HG02981 (cell line): ENCODE results near the gene RNF145.

ENCODE experiments used
- ATAC-seq: cut with Tn5 transposase; IDR thresholded peaks from one replicate; pipeline ENCODE4 v1.9.1; 2021; ENCODE audit warnings: mild to moderate bottlenecking, moderate library complexity; ENCODE audit not compliant: unreplicated experiment

The RNF145 gene

GRCh38 chr5:159220206-159220605, 10.9 kb upstream of the RNF145 start:
- ATAC-seq = no peak

DNA sequence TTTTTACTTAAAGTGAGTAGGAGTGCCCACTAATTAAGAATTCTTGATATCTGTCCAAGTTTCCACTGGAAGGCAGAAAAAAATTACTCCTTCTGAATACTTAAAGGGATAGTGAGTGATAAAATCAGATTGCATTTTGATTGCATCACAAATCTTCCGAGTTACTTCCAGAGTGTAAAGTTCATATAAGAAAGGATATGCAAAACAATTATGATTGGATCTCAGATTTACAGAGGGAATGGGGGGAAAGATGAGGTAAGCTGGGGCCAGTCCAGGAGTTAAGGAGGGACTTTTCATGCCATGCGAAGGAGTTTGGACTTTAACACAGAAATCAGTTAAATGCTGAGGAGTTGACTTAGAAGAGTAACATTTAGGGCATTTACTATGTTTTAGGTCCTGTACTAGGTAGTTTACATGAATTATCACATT, 9.3 kb upstream of the RNF145 start:
- no peak for ATAC-seq

DNA sequence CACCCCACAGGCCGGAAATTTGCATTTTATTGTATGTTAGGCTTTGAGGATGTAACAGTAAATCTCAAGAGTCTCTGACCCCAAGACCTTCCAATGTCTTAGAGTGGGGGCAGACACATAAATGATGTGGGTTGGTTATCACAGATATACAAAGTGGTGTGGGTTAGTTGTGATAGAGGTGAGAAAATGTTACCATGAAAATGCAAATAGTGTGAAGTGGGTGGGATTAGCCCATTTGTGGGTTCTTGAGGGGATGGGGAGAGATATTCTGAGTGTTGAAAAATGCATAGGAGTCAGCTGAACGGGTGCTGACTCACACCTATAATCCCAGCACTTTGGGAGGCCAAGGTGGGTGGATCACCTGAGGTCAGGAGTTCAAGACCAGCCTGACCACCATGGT, 7.9 kb upstream of the RNF145 start:
- no peak for ATAC-seq

DNA sequence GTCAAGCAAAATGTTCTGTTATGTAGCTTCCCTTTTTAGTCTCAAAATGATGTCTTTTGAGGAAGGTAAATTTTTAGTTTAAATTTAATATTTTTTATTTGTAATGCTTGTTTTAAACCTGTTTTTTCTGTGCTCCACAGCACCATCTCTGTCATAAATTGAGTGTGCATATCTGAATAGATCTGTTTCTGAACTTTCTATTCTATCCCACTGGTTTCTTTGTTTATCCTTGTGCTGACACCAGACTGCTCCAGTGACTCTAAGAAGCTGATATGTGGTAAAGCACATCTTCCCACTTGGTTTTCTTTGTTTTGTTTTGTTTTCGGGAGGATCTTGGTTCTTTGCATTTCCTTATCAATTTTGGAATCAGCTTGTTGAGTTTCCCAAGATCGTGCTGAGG, 7.1 kb upstream of the RNF145 start:
- ATAC-seq = no peak

GRCh38 chr5:159215886-159216285, 6.5 kb upstream of the RNF145 start:
- ATAC-seq = no peak

DNA sequence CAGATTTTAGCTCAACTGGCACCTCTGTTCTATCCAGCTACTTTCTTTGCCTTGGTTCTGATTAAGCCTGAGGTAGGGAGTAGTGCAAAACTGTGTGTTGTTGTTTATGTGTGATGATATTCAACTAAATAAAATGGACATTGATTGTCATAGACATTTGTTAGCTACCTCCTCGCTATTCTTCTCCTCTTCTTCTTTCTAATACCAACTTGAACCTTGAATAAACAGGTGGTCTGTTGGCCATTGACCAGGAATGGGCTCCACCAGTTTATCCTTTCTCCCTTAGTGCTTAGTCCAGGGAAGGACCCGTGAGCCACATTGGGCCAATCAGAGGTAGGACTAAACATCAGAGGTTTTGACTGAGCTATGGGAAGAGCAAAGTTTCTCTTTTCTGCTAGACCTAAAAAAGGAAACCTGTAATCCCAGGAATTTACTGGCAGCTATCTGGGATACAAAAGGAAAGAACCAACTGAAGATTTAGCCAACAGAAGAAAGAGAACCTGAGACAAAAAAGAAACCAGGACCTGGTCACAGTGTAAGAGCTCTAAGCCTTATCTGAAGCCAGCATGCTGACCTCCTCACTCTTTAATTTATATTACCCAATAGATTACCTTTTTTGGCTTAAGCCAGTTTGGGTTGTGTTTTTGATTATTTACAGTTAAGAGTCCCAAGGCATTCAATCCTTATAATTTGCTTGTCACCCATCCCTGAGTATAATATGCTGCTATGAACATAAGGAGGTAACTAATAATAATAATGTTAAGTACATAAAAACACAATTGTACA, 5.3 kb upstream of the RNF145 start:
- ATAC-seq = no peak

- ATAC-seq = no peak
Measured at GRCh38 chr5:159212657-159213462, 3.5 kb upstream of the RNF145 start.

- ATAC-seq = no peak
Measured at GRCh38 chr5:159211729-159212174, 2.4 kb upstream of the RNF145 start.

DNA sequence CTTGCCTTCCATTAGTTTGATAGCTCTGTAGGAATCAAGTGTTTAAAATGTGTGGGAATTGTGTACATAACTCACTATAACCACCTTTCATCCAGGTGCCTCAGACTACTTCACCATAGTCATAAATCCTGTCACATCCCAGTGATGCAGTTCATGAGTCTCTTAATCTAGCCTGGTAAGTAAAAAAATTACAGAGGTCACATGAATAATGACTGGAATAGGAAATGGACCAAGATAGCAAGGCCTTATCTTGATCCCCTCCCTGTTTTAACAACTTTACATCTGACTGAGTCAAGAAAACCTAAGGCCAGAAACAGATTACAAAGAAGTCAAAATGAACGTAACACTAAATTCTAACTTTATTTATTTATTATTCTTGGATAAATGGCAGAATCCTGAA, 1.5 kb upstream of the RNF145 start:
- ATAC-seq = no peak

DNA sequence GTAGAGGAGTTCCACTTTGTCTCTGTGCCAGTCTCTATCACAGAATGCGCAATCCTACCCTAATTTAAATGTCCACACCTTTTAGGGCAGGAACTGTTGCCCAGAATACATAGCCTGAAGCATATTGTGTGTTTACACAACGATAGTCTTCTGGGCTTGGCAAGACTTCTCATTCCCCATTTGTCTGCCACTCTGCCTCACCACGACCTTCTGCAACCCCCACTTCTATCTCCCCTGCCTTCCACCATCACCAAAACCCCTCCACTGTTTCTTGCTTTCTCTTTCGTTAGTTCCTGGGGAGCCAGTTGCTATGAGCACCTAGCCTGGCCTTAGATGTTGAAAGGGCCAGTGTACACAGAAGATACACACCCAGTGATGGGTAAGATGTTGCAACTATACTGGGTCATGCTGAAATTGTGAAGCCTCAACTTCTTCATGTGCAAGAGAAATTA, 883 bp upstream of the RNF145 start:
- ATAC-seq = no peak

DNA sequence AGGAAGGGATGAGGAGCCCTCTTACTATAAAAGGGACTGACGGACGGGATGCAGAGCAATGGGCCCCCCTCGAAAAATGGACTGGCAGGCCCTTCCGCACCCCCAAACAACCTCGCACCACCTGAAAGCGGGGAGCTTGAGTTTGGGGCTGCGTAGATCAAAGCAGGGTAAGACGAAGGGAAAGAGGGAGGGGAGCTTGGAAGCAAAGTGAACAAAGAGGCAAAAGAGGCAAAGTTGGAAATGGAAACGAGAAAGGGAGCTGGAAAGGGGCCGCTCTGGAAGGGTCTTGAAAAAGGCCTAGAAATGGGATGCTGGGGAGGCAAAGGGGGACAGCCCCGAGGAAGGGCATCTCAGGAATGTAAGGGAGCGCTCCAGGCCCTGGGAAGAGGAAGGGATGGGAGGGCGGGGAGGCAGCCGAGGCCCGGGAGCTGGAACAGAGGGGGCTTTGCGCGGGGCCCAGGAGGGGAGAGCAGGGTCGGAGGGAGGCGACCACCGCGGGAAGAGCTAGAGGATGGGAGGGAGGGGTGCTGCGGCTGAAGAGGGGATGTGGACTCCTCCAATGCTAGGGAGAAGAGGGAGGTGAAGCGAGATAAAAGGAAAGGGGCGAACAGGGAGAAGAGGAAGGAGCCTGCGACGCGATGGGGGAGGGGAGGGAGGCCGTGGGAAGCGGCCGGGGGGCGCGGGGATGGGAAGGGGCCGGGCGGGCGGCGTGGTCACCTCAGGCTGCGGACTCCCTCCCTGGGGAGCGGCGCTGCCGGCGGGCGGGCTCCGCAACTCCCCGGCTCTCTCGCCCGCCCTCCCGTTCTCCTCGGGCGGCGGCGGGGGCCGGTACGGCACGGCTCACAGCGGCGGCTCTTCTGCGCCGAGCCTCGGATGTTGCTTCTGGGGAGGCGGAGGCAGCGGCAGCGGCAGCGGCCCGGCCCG, 577 bp downstream of the RNF145 start:
- peak; percentile 16 for ATAC-seq

DNA sequence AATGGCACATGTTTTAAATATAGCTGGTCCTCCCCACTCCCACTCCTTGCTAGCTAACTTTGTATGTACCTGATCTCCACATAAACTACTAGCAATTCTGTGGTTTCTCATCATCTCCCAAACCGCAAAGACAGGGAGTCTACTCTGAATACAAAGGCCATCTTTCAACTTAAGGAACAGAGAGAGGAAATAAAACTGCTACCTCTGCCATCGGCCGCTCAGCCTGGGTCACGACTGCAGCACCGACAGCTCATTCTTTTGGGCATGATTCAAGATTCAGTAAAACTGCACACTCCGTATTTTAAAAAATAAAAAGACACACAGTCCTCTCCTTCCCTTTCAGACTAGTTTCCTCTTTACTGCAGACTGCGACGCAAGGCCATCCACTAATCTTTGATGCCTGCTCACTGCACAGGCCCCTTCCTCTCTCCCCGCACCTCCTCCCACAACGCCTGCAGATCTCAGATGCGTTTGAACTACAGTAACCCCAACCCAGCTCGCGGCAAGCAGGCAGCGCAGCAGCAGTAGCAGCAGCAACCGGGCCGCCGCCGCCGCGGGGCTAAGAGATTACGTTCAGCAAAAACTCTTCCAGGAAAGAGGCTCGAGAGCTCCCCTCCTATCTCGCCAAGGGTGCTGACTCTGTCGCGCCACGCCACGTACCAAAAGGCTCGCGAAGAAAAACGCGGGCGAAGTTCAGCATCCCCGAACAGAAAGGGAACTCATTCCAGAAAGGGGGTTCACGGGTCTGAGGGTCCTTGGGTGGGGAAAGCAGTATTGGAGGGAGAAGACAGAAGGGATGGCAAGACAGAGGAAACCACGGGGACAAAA, 1.5 kb downstream of the RNF145 start:
- peak; percentile 52 for ATAC-seq

- ATAC-seq = no peak
Measured at GRCh38 chr5:159207222-159207685, 2.1 kb downstream of the RNF145 start.

DNA sequence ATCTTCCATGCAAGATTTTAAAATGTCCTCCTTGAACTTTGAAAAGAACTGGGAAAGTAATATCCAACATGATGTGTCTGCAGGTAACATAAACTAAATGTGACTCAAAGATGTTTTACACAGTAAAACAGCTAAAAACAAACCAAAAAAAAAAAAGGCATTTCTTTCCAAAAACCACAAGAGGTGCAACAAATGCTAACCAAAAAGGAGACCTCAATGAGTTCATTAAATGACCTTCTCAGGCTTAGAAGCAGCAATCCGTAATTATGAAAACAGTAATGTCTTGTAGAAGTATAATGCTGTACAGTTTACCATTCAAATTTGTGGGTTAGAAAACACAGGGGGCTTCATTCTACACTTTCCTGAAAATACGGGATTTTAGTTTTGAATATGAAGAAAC, 2.5 kb downstream of the RNF145 start:
- no peak for ATAC-seq

DNA sequence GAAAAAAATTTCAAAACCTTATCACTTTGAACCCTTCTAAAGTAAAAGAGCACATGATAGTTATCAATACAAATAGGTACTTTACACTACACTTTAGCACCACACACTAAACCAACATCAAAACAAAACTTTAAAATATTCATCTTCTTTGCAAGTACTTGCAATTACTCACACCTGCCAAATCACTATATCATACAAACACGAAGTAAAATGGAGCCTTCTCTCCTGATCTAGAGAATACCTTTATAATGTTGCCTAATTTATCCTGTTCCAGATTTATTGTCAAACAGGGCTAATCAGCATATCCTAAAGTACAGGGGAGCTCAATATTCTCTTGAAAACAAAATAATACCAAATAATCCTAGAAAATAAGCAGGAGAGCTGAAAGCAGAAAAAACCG, 3.0 kb downstream of the RNF145 start:
- no peak for ATAC-seq

DNA sequence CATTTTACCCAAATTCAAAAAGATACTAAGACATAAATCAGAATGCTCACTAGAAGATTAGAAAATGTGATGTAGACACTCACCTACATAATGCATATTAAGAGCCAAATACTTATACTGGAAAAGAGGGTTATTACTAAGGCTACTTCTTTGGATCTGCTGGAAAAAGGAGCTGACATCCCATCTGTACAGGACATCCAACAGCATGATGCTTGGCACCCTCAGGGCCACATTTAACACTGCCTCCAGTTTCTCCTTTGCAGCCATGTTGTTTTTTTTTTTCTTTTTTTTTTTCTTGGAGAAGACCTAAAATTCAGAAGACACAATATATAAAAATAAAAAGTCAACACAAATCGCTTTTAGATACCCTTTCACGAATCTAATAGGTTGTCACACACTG, 6.0 kb downstream of the RNF145 start:
- ATAC-seq = no peak

- no peak for ATAC-seq
Measured at GRCh38 chr5:159202151-159202550, 7.2 kb downstream of the RNF145 start.

- ATAC-seq = no peak
Measured at GRCh38 chr5:159199780-159200179, 9.6 kb downstream of the RNF145 start.

GRCh38 chr5:159199225-159199624, 10.1 kb downstream of the RNF145 start:
- no peak for ATAC-seq
